ENCODE results near the gene UST.

UST gene

DNA sequence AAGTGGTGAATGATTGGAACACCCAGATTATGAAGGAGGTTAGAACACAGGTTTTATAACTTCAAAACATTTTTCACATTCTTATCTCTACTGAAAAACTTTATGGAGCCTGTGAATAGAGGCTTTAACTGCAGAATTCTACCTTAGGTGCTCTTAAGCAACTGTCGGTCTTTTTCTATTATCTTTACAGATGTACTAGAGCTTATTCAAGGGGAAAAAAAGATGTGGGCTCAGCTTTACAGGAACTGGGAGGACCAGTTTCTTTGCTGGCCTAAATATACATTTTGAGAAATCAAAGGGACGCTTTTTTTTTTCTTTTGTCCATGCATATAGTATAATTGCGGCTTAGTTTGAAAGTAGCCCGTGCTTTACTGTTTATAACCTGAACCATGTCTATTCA is 58.9 kb downstream of the UST start:
- DNase-seq (ENCODE audit: low spot score), result no peak
- TF ChIP-seq, protein P1, sequence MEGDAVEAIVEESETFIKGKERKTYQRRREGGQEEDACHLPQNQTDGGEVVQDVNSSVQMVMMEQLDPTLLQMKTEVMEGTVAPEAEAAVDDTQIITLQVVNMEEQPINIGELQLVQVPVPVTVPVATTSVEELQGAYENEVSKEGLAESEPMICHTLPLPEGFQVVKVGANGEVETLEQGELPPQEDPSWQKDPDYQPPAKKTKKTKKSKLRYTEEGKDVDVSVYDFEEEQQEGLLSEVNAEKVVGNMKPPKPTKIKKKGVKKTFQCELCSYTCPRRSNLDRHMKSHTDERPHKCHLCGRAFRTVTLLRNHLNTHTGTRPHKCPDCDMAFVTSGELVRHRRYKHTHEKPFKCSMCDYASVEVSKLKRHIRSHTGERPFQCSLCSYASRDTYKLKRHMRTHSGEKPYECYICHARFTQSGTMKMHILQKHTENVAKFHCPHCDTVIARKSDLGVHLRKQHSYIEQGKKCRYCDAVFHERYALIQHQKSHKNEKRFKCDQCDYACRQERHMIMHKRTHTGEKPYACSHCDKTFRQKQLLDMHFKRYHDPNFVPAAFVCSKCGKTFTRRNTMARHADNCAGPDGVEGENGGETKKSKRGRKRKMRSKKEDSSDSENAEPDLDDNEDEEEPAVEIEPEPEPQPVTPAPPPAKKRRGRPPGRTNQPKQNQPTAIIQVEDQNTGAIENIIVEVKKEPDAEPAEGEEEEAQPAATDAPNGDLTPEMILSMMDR (IDR thresholded peaks at IDR 0.05; ENCODE audit: extremely low read depth, missing control alignments), result no peak

DNA sequence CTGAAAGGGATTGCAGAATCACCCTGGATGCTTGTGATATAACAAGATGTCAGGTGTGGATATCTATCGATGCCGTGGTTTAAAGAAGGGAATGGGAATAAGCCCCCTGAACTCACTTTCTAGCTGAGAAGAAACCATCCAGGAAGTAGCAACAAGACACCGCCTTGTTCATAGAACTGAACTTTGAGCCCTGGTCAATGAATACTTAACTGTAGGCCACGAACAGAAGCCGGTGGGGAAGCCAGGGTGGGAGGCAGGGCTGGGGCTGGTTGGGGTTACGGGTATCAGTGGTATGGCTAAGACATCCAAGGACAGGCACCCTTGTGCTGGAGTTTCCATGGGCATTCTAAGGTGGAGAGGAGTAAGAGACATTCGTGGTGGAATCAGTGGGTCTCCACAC is 61.0 kb downstream of the UST start:
- TF ChIP-seq, protein P1 (IDR thresholded peaks at IDR 0.05; ENCODE audit: extremely low read depth, missing control alignments), result no peak
- no peak for DNase-seq (ENCODE audit: low spot score)

DNA sequence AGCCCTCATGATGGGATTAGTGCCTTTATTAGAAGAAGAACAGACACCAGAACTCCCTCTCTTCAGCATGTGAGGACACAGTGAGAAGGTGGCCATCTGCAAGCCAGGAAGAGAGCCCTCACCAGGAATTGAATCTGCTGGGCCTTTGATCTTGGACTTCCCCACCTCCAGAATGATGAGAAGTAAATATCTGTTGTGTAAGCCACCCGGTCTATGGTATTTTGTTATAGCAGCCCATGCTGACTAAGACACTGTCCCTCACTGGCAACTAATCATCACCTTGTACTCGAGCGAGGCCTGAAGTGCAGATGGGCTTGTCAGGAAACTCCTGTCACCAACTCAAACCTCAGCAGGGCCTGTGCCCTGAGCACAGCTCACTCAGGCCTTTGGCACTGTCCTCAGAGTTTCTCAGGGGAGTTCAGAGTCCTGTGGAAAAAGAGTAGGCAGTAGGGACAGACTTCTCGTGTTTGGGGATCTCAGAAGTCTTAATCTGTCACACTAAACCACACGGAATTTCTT is 62.0 kb downstream of the UST start:
- DNase-seq (ENCODE audit: low spot score), result no peak
- TF ChIP-seq, protein P1 (IDR thresholded peaks at IDR 0.05; ENCODE audit: extremely low read depth, missing control alignments), result no peak

DNA sequence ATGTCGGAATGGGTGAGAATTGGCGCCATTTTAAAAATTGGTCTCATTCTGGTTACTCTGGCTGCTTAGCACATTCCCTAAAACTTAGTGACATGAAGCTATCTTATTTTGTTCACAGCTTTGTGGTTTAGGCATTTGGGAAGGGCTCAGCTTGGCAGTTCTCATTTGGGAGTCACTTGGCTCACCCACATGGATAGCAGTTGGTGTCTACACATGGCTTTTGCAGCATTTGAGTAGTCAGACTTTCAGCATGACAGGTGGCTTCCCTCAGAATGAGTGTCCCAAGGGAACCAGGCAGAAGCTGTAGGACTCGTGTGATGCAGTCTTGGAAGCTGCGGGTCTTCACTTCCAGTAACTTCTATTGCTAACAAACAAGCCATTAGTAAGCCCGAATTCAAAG is 64.6 kb downstream of the UST start:
- TF ChIP-seq, protein P1 (IDR thresholded peaks at IDR 0.05; ENCODE audit: extremely low read depth, missing control alignments), result no peak
- DNase-seq (ENCODE audit: low spot score), result no peak

DNA sequence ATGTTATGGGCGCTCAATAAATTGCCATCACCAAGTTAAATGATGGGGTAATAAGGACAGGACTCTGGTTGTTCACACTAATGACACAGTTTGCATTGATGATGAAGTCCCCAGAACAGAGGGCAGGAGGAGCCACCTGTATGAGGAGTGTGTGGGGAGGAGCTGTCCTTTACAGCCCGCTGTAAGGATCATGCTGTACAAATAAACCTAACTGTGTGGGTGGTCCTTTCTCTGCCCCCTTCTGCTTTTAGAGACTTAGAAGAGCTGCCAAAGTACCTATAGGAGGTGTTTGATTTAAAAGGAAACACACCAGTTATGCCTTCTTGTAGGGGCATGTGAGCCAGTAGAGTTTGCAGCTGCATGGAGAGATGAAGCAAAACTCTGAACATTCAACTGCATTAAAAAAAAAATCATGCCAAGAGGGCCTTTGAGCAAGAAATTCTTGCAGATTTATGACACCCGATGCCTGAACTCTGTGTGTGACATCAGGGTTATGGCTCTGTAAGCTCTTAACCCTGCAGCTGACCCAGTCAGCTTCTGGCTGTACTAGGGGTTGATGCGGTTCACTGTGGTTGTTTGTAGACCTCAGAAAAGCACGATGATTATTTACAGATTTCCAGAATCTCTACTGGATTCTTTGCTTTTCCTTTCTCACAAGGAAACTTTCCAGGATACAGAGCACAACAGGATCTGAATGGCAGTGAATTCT is 67.4 kb downstream of the UST start:
- DNase-seq (ENCODE audit: low spot score), result no peak
- TF ChIP-seq, protein P1 (IDR thresholded peaks at IDR 0.05; ENCODE audit: extremely low read depth, missing control alignments), result no peak

DNA sequence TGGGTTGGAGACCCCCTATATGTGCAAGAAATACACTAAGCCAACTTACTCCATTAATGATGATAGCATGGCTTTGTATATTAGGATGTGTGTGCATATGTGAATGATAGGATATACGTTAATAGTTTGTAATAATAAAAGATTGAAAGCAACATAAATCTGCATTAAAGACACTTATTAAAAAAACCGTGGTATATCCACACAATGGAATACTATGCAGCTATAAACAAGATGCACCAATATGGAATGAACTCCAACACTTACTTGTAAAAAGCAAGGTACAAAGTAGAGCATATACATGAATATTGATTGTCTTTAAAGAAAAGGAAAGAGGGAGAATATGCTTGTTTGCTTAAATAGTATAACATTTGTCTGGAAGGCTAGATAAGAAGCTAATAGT is 68.0 kb downstream of the UST start:
- DNase-seq (ENCODE audit: low spot score), result no peak
- TF ChIP-seq, protein P1 (IDR thresholded peaks at IDR 0.05; ENCODE audit: extremely low read depth, missing control alignments), result no peak

DNA sequence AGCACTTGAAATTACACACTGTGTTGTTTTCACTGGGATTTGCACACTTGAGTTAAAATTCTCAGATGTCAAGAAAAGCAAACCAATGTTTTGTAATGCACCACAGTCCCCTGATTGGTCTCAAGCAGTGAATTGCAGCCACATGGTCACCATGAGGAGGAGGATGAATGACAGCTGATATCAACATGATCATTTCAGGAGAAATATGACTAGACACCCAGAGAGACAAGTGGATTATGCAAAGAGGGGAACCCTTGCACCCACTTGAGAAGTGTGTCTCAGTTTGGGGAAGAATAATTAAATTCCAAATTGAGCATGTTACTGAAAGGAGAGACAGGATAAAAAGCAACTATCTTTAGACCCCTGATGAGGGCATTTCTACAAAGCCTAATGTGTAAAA is 69.3 kb downstream of the UST start:
- DNase-seq (ENCODE audit: low spot score), result peak; percentile 16
- TF ChIP-seq, protein P1 (IDR thresholded peaks at IDR 0.05; ENCODE audit: extremely low read depth, missing control alignments), result no peak

All from GM20000 (cell line).